ENCODE measurements around the gene FLT4. TPM values are rescaled to one million over a fixed set of nuclear protein-coding genes. Genes with fewer than 3 reads are reported as not detected.

The FLT4 gene
- total RNA-seq, 1 experiment from 2014 or later = 0.44 TPM

DNA sequence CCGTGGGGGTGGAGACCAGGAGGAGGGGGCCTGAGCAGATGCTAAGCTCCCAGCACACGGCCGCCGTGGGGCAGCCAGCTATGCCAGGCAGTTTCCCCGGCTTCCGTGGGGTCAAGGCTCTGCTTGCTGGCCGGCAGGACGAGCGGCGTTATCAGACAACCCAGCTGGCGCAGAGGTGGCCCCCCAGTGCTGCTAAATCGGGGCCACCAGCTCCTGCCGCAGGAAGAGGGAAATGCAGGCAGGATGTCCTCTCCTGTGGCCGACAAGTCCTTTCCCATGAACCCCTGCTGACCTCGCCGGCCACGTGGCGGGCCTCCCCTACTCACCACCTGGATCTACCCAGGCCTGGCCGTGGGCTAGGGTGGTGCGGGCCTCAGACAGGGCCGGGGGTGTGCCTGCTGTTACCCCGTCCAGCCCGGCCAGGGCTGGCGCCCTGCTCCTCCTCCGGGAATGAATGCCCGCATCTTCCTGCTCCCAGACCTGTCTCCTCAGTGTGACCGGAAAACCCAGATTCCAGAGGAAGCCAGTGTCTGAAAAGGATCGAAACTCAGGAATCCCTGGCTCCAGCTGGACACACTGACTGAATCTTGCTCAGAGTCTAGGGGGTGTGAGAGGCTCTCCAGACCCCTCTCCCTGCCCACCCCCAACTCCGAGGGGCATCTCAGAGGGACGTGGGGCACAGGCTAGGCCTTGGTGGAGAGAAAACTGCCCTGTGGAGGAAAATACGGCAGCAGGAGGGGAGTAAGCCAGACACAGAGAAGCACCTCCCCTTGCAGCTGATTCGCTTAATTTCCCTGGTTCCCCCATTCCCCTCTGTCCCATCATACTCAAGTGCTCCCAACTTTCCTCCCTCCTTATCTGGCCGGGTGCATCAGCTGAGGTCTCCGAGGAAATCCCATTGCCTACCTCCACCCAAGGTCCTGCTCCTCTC is 3.9 kb downstream of the FLT4 start:
- CTCF ChIA-PET = no interaction called here
- no TSS peak for BruUV-seq (replicated peaks)
- DNase-seq (ENCODE audit: low read depth, low spot score) (no peak), ATAC-seq (no peak)
- Histone ChIP-seq H3K27me3 (ENCODE audit: control insufficient read depth, insufficient read depth, low read length) (peaks cover 4% of the 10 kb centered on the region), H3K27ac (ENCODE audit: low read length) (no peak overlapping the region), H3K9me3 (ENCODE audit: control insufficient read depth, insufficient read depth, low read depth, low read length) (no peaks in the 10 kb centered on the region), H3K36me3 (ENCODE audit: control insufficient read depth, insufficient read depth, low read length) (no peaks in the 10 kb centered on the region), H3K4me3 (ENCODE audit: low read depth in 2 of 2, low read length in 2 of 2) (no peak overlapping the region), H3K4me1 (ENCODE audit: control insufficient read depth, insufficient read depth, low read length) (no peaks in the 10 kb centered on the region)
- intact Hi-C loops (cut with micrococcal nuclease; ENCODE audit: unreplicated experiment) (no loop called here), in situ Hi-C loops (cut with HindIII; ENCODE audit: low pct_unique_long_range_greater_than_20kb, low sequenced_read_pairs) (no loop called here)
- POLR2A ChIA-PET = interaction anchor here (0.6 kb wide), 1 partner anchor 32 kb away, joined by 10 read pairs; no protein-coding TSS in a partner anchor
- TF ChIP-seq CTCF (IDR thresholded peaks at IDR 0.05) = no peak
- TF ChIP-seq TCF7L2 (IDR thresholded peaks at IDR 0.05; ENCODE audit: low read depth, low read length) = no peak
- TF ChIP-seq SIN3A (IDR thresholded peaks at IDR 0.05; ENCODE audit: borderline replicate concordance, insufficient read depth, low read depth, low read length) = no peak

GRCh38 chr5:180644825-180645273 is 4.6 kb downstream of the FLT4 start:
- intact Hi-C loops (cut with micrococcal nuclease; ENCODE audit: unreplicated experiment) = no loop called here
- no peak overlapping the region for H3K4me3 ChIP-seq (ENCODE audit: low read depth in 2 of 2, low read length in 2 of 2)
- ATAC-seq (no peak), DNase-seq (ENCODE audit: low read depth, low spot score) (no peak)
- TF ChIP-seq, protein P1, sequence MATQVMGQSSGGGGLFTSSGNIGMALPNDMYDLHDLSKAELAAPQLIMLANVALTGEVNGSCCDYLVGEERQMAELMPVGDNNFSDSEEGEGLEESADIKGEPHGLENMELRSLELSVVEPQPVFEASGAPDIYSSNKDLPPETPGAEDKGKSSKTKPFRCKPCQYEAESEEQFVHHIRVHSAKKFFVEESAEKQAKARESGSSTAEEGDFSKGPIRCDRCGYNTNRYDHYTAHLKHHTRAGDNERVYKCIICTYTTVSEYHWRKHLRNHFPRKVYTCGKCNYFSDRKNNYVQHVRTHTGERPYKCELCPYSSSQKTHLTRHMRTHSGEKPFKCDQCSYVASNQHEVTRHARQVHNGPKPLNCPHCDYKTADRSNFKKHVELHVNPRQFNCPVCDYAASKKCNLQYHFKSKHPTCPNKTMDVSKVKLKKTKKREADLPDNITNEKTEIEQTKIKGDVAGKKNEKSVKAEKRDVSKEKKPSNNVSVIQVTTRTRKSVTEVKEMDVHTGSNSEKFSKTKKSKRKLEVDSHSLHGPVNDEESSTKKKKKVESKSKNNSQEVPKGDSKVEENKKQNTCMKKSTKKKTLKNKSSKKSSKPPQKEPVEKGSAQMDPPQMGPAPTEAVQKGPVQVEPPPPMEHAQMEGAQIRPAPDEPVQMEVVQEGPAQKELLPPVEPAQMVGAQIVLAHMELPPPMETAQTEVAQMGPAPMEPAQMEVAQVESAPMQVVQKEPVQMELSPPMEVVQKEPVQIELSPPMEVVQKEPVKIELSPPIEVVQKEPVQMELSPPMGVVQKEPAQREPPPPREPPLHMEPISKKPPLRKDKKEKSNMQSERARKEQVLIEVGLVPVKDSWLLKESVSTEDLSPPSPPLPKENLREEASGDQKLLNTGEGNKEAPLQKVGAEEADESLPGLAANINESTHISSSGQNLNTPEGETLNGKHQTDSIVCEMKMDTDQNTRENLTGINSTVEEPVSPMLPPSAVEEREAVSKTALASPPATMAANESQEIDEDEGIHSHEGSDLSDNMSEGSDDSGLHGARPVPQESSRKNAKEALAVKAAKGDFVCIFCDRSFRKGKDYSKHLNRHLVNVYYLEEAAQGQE (IDR thresholded peaks at IDR 0.05; ENCODE audit: insufficient read depth in 1 of 2, low read depth in 2 of 2, low read length in 1 of 2) = no peak
- TF ChIP-seq SIN3A (IDR thresholded peaks at IDR 0.05; ENCODE audit: borderline replicate concordance, insufficient read depth, low read depth, low read length) = no peak
- no peak for TF ChIP-seq POLR2AphosphoS5 (IDR thresholded peaks at IDR 0.05; ENCODE audit: low read depth, low read length)
- TF ChIP-seq CTCF (IDR thresholded peaks at IDR 0.05) = no peak
- TF ChIP-seq TCF7L2 (IDR thresholded peaks at IDR 0.05; ENCODE audit: low read depth, low read length) = no peak
- no peaks in the 10 kb centered on the region for H3K9me3 ChIP-seq (ENCODE audit: control insufficient read depth, insufficient read depth, low read depth, low read length)
- no peak overlapping the region for H3K27ac ChIP-seq (ENCODE audit: low read length)
- CTCF ChIA-PET = no interaction called here
- H3K27me3 ChIP-seq (ENCODE audit: control insufficient read depth, insufficient read depth, low read length) = no peaks in the 10 kb centered on the region
- in situ Hi-C loops (cut with HindIII; ENCODE audit: low pct_unique_long_range_greater_than_20kb, low sequenced_read_pairs) = no loop called here
- BruUV-seq (replicated peaks) = no TSS peak
- H3K4me1 ChIP-seq (ENCODE audit: control insufficient read depth, insufficient read depth, low read length) = no peaks in the 10 kb centered on the region
- POLR2A ChIA-PET = no interaction called here
- H3K36me3 ChIP-seq (ENCODE audit: control insufficient read depth, insufficient read depth, low read length) = no peaks in the 10 kb centered on the region
